ENCODE results near the gene PTPRN2. TPM values are rescaled to one million over a fixed set of nuclear protein-coding genes. Genes with fewer than 3 reads are reported as not detected.

Gene PTPRN2
- total RNA-seq, 1 experiment from 2014 or later: 1.1 TPM

GRCh38 chr7:157569967-157570366 is 1017.7 kb downstream of the PTPRN2 start:
- Histone ChIP-seq H3K27ac (ENCODE audit: low read length) (no peak overlapping the region), H3K4me1 (ENCODE audit: control insufficient read depth, insufficient read depth, low read length) (no peaks in the 10 kb centered on the region), H3K4me3 (ENCODE audit: low read depth in 2 of 2, low read length in 2 of 2) (no peak overlapping the region), H3K9me3 (ENCODE audit: control insufficient read depth, insufficient read depth, low read depth, low read length) (no peaks in the 10 kb centered on the region), H3K36me3 (ENCODE audit: control insufficient read depth, insufficient read depth, low read length) (no peaks in the 10 kb centered on the region), H3K27me3 (ENCODE audit: control insufficient read depth, insufficient read depth, low read length) (no peaks in the 10 kb centered on the region)
- TF ChIP-seq TCF7L2 (IDR thresholded peaks at IDR 0.05; ENCODE audit: low read depth, low read length): no peak
- no peak for TF ChIP-seq POLR2AphosphoS5 (IDR thresholded peaks at IDR 0.05; ENCODE audit: low read depth, low read length)
- TF ChIP-seq CTCF (IDR thresholded peaks at IDR 0.05): no peak
- no peak for TF ChIP-seq REST (IDR thresholded peaks at IDR 0.05; ENCODE audit: insufficient read depth in 1 of 2, low read depth in 2 of 2, low read length in 1 of 2)
- TF ChIP-seq SIN3A (IDR thresholded peaks at IDR 0.05; ENCODE audit: borderline replicate concordance, insufficient read depth, low read depth, low read length): no peak
- POLR2A ChIA-PET: no interaction called here
- no peak for DNase-seq (ENCODE audit: low read depth, low spot score)
- no peak for ATAC-seq
- intact Hi-C loops (cut with micrococcal nuclease; ENCODE audit: unreplicated experiment) (loop anchor here (2.0 kb wide), 1 partner anchor 39 kb away; no protein-coding TSS in a partner anchor), in situ Hi-C loops (cut with HindIII; ENCODE audit: low pct_unique_long_range_greater_than_20kb, low sequenced_read_pairs) (no loop called here)
- no TSS peak for BruUV-seq (replicated peaks)
- CTCF ChIA-PET: no interaction called here

GRCh38 chr7:157568770-157569584 is 1018.6 kb downstream of the PTPRN2 start:
- H3K27ac ChIP-seq (ENCODE audit: low read length): no peak overlapping the region
- H3K4me3 ChIP-seq (ENCODE audit: low read depth in 2 of 2, low read length in 2 of 2): no peak overlapping the region; a peak in 1 of 4 replicates

More at GRCh38 chr7:157568770-157569584, 1018.6 kb downstream of the PTPRN2 start:
- ATAC-seq (no peak), DNase-seq (ENCODE audit: low read depth, low spot score) (no peak)
- no peaks in the 10 kb centered on the region for H3K4me1 ChIP-seq (ENCODE audit: control insufficient read depth, insufficient read depth, low read length)
- TF ChIP-seq SIN3A (IDR thresholded peaks at IDR 0.05; ENCODE audit: borderline replicate concordance, insufficient read depth, low read depth, low read length) (no peak), POLR2AphosphoS5 (IDR thresholded peaks at IDR 0.05; ENCODE audit: low read depth, low read length) (no peak), CTCF (IDR thresholded peaks at IDR 0.05) (no peak), TCF7L2 (IDR thresholded peaks at IDR 0.05; ENCODE audit: low read depth, low read length) (no peak), REST (IDR thresholded peaks at IDR 0.05; ENCODE audit: insufficient read depth in 1 of 2, low read depth in 2 of 2, low read length in 1 of 2) (no peak)
- H3K36me3 ChIP-seq (ENCODE audit: control insufficient read depth, insufficient read depth, low read length): no peaks in the 10 kb centered on the region
- no peaks in the 10 kb centered on the region for H3K27me3 ChIP-seq (ENCODE audit: control insufficient read depth, insufficient read depth, low read length)
- ChIA-PET CTCF (interaction anchor here (0.6 kb wide), 1 partner anchor 377 kb away, joined by 3 read pairs; no protein-coding TSS in a partner anchor), POLR2A (no interaction called here)
- BruUV-seq (replicated peaks): no TSS peak
- no peaks in the 10 kb centered on the region for H3K9me3 ChIP-seq (ENCODE audit: control insufficient read depth, insufficient read depth, low read depth, low read length)
- intact Hi-C loops (cut with micrococcal nuclease; ENCODE audit: unreplicated experiment): loop anchor here (2.0 kb wide), 1 partner anchor 40 kb away; no protein-coding TSS in a partner anchor
- in situ Hi-C loops (cut with HindIII; ENCODE audit: low pct_unique_long_range_greater_than_20kb, low sequenced_read_pairs): no loop called here
